OCI-LY3 (cell line): ENCODE measurements around the gene GNG2.

Experiments
- H2AFZ ChIP-seq: fragments of 200-600, 300-600 bp; shearing (Covaris generic); 2 replicates; pipeline ENCODE4 v1.6.0; 2014; ENCODE audit warnings: antibody characterized with exemption, low read depth, low read length
- H3K27ac ChIP-seq: fragments of 200-600, 300-600 bp; sonication (generic); 2 replicates; pipeline ENCODE4 v1.5.1; 2014; ENCODE audit warnings: mild to moderate bottlenecking, low read length, moderate library complexity, mixed read lengths
- H3K27me3 ChIP-seq: fragments of 200-600, 300-600 bp; sonication (generic); 2 replicates; pipeline ENCODE4 v1.6.1; 2014; ENCODE audit warnings: low read depth, low read length, mixed read lengths
- H3K36me3 ChIP-seq: fragments of 200-600, 300-600 bp; sonication (generic); replicated peaks from 2 replicates; pipeline ENCODE3; 2014; ENCODE audit warnings: low read depth, low read length, mixed read lengths
- H3K4me1 ChIP-seq: fragments of 300-600, 200-600 bp; sonication (generic); 2 replicates; pipeline ENCODE4 v1.6.1; 2014; ENCODE audit warnings: low read length, mixed read lengths
- H3K4me2 ChIP-seq: fragments of 200-600, 300-600 bp; sonication (generic); 2 replicates; pipeline ENCODE4 v1.6.1; 2014; ENCODE audit warnings: low read length, mixed read lengths
- H3K4me3 ChIP-seq: fragments of 300-600, 200-600 bp; sonication (generic); 2 replicates; pipeline ENCODE4 v1.5.1; 2014; ENCODE audit warnings: antibody characterized with exemption, mild to moderate bottlenecking, low read length, moderate library complexity
- H3K79me2 ChIP-seq: fragments of 300-600, 200-600 bp; shearing (Covaris generic); 2 replicates; pipeline ENCODE4 v1.6.1; 2014; ENCODE audit warnings: mild to moderate bottlenecking, low read length, mixed read lengths
- H3K9ac ChIP-seq: fragments of 300-600, 200-600 bp; shearing (Covaris generic); 2 replicates; pipeline ENCODE4 v1.6.0; 2014; ENCODE audit warnings: mild to moderate bottlenecking, low read length, moderate library complexity
- H3K9me3 ChIP-seq: fragments of 200-600, 300-600 bp; shearing (Covaris generic); 2 replicates; pipeline ENCODE4 v1.6.1; 2014; ENCODE audit warnings: low read length, mixed read lengths; ENCODE audit not compliant: insufficient read depth
- H4K20me1 ChIP-seq: fragments of 200-600, 300-600 bp; sonication (generic); 2 replicates; pipeline ENCODE4 v1.6.1; 2016; ENCODE audit warnings: low read length, mixed read lengths; ENCODE audit not compliant: insufficient read depth
- CTCF ChIP-seq: fragments of 200-600, 300-600 bp; sonication (generic); IDR thresholded peaks from 2 replicates; pipeline ENCODE4 v1.5.1; 2014; ENCODE audit warnings: antibody characterized with exemption, low read length, low read depth
- EZH2phosphoT487 ChIP-seq: fragments of 200-600 bp; shearing (Covaris generic); IDR thresholded peaks from 2 replicates; pipeline ENCODE4 v1.6.1; 2018; ENCODE audit warnings: antibody characterized with exemption, mixed run types, low read depth

GNG2 gene

DNA sequence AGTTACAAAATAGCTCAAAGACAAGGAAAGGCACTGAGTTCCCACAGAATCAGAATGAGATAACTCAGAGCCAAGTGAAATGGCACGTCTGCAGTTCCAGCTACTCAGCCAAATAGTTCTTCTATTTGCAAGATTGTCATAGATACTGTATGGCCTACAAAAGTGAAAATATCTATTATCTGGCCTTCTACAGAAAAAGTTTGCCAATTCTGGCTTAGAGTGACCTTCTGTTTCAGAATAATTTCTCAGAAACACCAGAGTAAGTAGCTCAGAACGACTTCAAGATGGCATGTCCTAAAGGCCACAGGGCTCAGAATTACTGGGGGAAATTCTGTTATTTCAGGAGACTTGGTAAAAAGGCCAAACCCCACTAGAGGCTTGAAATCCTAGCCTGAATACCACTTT is 118.3 kb downstream of the GNG2 start:
- no peak overlapping the region for H2AFZ ChIP-seq
- H3K4me2 ChIP-seq = peak overlapping the region; percentile 54; the same call in 1 of the 2 replicates
- no peaks in the 10 kb centered on the region for H3K36me3 ChIP-seq
- H3K27me3 ChIP-seq = no peaks in the 10 kb centered on the region
- no peak for TF ChIP-seq EZH2phosphoT487
- no peak for TF ChIP-seq CTCF
- H3K4me1 ChIP-seq = peaks cover 8% of the 10 kb centered on the region
- no peaks in the 10 kb centered on the region for H3K9me3 ChIP-seq
- H3K9ac ChIP-seq = no peak overlapping the region
- no peaks in the 10 kb centered on the region for H4K20me1 ChIP-seq
- H3K27ac ChIP-seq = no peak overlapping the region
- H3K79me2 ChIP-seq = no peaks in the 10 kb centered on the region
- no peak overlapping the region for H3K4me3 ChIP-seq

DNA sequence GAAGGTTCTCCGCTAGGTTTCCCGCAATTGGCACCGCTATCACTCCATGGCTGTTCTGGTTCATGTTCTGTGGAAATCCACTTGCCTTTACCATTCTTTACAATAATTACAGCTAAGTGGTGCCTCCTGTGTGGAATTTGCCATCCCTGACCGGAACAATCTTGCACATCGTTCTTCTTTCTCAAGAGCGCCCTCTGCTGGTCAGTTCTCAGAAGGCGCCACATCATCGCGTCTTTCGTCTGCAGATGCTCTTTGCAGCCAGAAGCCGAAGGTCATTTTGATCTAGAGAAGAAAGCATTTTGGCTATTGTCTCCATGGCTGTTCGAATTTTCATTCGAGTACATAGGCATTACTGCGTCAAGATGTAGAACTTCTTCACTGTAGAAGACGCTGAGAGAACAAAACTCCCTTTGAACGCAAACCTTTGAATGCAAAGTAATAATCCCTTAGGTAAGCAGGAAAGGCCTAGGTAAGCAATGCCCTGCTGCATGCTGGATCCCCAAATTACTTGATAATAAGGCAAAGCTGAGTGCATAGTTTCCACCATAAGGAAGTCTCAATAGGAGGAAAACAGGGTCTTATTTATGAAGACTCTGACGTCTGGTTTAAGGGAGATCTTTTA is 118.8 kb downstream of the GNG2 start:
- H3K4me1 ChIP-seq = peaks cover 8% of the 10 kb centered on the region
- peak overlapping the region; percentile 54 for H3K4me2 ChIP-seq
- no peak overlapping the region for H3K27ac ChIP-seq

GRCh38 chr14:51981218-51981854 is 120.9 kb downstream of the GNG2 start:
- Histone ChIP-seq H3K79me2 (no peaks in the 10 kb centered on the region), H3K4me1 (peaks cover 8% of the 10 kb centered on the region)
- TF ChIP-seq EZH2phosphoT487 (no peak), CTCF (no peak)

More for the DNA sequence above, 118.8 kb downstream of the GNG2 start:
- no peak overlapping the region for H3K9ac ChIP-seq
- H3K36me3 ChIP-seq = no peaks in the 10 kb centered on the region
- no peaks in the 10 kb centered on the region for H3K79me2 ChIP-seq
- no peaks in the 10 kb centered on the region for H4K20me1 ChIP-seq
- no peaks in the 10 kb centered on the region for H3K9me3 ChIP-seq
- H2AFZ ChIP-seq = no peak overlapping the region
- no peaks in the 10 kb centered on the region for H3K27me3 ChIP-seq
- TF ChIP-seq EZH2phosphoT487 (no peak), CTCF (peak; percentile 98)
- no peak overlapping the region for H3K4me3 ChIP-seq

GRCh38 chr14:51988221-51988620 is 127.8 kb downstream of the GNG2 start:
- no peak overlapping the region for H3K9ac ChIP-seq
- peaks cover 35% of the 10 kb centered on the region for H3K79me2 ChIP-seq
- peaks cover 10% of the 10 kb centered on the region for H3K36me3 ChIP-seq
- H4K20me1 ChIP-seq = no peaks in the 10 kb centered on the region
- peaks cover 24% of the 10 kb centered on the region for H3K4me1 ChIP-seq
- peak overlapping the region; percentile 81 for H3K4me2 ChIP-seq
- no peaks in the 10 kb centered on the region for H3K27me3 ChIP-seq
- H2AFZ ChIP-seq = peak overlapping the region; percentile 75
- no peaks in the 10 kb centered on the region for H3K9me3 ChIP-seq
- TF ChIP-seq CTCF = no peak
- no peak for TF ChIP-seq EZH2phosphoT487
- peak overlapping the region; percentile 95; the same call in 1 of the 2 replicates for H3K4me3 ChIP-seq
- H3K27ac ChIP-seq = no peak overlapping the region

More at GRCh38 chr14:51981218-51981854, 120.9 kb downstream of the GNG2 start:
- H3K4me2 ChIP-seq = no peak overlapping the region
- H3K36me3 ChIP-seq = no peaks in the 10 kb centered on the region
- H2AFZ ChIP-seq = no peak overlapping the region
- H3K4me3 ChIP-seq = no peak overlapping the region
- no peaks in the 10 kb centered on the region for H3K9me3 ChIP-seq
- no peaks in the 10 kb centered on the region for H3K27me3 ChIP-seq
- H3K9ac ChIP-seq = no peak overlapping the region
- no peak overlapping the region for H3K27ac ChIP-seq
- H4K20me1 ChIP-seq = no peaks in the 10 kb centered on the region
